H1 (cell line): ENCODE measurements around the gene KLHDC7B. TPM values are rescaled to one million over a fixed set of nuclear protein-coding genes. Genes with fewer than 3 reads are reported as not detected.
A peak's percentile ranks its signal among the peaks of the same experiment; 100 is the strongest.

ENCODE experiments used
- ASH2L ChIP-seq: fragments of 200-600, 300-600 bp; sonication (generic); IDR thresholded peaks from one replicate; pipeline ENCODE4 v1.7.1; 2017; ENCODE audit warnings: low read length
- EGR1 ChIP-seq: IDR thresholded peaks from 2 replicates; pipeline ENCODE4 v1.6.1; 2011; ENCODE audit warnings: low read depth, low read length, borderline replicate concordance
- EZH2 ChIP-seq: fragments of 200-600 bp; sonication (generic); IDR thresholded peaks from 2 replicates; pipeline ENCODE4 v1.7.1; 2012; ENCODE audit warnings: low read depth, mild to moderate bottlenecking, moderate library complexity, low read length, inconsistent platforms; ENCODE audit not compliant: severe bottlenecking
- GTF2F1 ChIP-seq: IDR thresholded peaks from 2 replicates; pipeline ENCODE4 v1.6.1; 2012; ENCODE audit warnings: low read depth, low read length, improper control_type of control experiment, borderline replicate concordance
- KDM4A ChIP-seq: IDR thresholded peaks from one replicate; pipeline ENCODE4 v1.7.1; 2012; ENCODE audit warnings: low read depth, mild to moderate bottlenecking, moderate library complexity, low read length, inconsistent platforms; ENCODE audit not compliant: severe bottlenecking
- KDM5A ChIP-seq: fragments of 200-600 bp; IDR thresholded peaks from 2 replicates; pipeline ENCODE4 v1.7.1; 2012; ENCODE audit warnings: mild to moderate bottlenecking, low read length, inconsistent platforms, mixed read lengths
- RFX5 ChIP-seq: IDR thresholded peaks from 2 replicates; pipeline ENCODE4 v1.6.1; 2011; ENCODE audit warnings: low read depth, low read length, improper control_type of control experiment, borderline replicate concordance
- SP2 ChIP-seq: IDR thresholded peaks from 2 replicates; pipeline ENCODE4 v1.6.1; 2012; ENCODE audit warnings: mild to moderate bottlenecking, low read length, inconsistent platforms
- TEAD4 ChIP-seq: IDR thresholded peaks from 2 replicates; pipeline ENCODE4 v1.6.1; 2012; ENCODE audit warnings: low read depth, low read length, inconsistent platforms, mixed read lengths
- YY1 ChIP-seq: IDR thresholded peaks from 2 replicates; pipeline ENCODE4 v1.6.1; 2011; ENCODE audit warnings: low read depth, mild to moderate bottlenecking, low read length
- polyA plus RNA-seq, 7 experiments: library from polyadenylated mRNA; depleted of rRNA in 3 of 7; stranded (reverse) in 5 of 7; unstranded in 2 of 7; fragments of >200 nt in 5 of 7; fragments of 200-250 nt in 2 of 7; gene quantifications; 1 replicate in 5 of 7; 2 replicates in 1 of 7; 4 replicates in 1 of 7; pipeline versions ENCODE4 v1.2.1 to v1.2.3, GENCODE V29; 2011 to 2013; ENCODE audit warnings: missing spikeins in 2 of 7, mixed read lengths in 2 of 7
- total RNA-seq: library from RNA; stranded (reverse); fragmentation: NEBNext Ultra II Directional; extraction: Animal tissue kit (Norgen Biotek cat#: 25700); gene quantifications from 2 replicates; pipeline ENCODE4 v1.2.1, GENCODE V29; 2021
- TF ChIP-seq, protein P1 (sequence below): fragments of 300-600 bp; sonication (generic); IDR thresholded peaks from 2 replicates; pipeline ENCODE4 v1.7.1; 2012; ENCODE audit warnings: low read length, moderate library complexity, mild to moderate bottlenecking, inconsistent platforms; ENCODE audit not compliant: insufficient replicate concordance

Gene KLHDC7B
- total and polyA plus RNA-seq, 2 of the 8 experiments (the other 6 are each of a cell fraction or from before 2014, with no cell fraction given) = not detected

DNA sequence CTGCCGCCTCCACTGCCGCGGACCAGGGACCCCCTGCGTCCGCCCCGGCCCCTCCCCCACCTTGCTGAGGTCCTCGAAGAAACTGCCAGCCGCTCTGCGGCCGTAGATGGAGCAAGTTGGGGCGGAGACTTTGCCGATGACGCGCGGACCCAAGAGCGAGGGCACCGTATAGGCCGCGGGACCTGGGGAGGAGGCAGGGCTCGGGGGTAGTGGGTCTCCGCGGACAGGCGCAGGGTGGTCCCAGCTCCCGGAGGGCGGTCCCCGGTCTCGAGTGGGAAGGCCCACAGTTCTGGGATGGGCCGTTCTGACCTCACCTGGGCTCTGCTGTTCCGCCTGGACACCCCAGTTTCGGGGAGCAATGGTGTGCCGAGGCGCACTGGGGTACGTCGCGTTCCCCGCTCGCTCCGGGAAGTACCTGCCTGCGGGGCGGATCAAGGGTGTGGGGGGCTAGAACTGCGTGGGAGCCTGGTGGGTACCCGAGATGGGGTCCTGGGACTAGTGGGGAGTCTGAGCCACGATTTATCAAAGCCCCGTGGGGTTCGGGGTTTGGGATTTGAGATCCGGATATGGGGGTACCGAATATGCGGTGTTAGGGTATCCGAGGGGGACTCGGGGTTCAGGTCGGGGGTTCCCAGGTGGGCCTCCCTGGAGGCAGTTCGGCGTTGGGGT lies 14.7 kb upstream of the KLHDC7B start (continued):
- TF ChIP-seq, protein P1, sequence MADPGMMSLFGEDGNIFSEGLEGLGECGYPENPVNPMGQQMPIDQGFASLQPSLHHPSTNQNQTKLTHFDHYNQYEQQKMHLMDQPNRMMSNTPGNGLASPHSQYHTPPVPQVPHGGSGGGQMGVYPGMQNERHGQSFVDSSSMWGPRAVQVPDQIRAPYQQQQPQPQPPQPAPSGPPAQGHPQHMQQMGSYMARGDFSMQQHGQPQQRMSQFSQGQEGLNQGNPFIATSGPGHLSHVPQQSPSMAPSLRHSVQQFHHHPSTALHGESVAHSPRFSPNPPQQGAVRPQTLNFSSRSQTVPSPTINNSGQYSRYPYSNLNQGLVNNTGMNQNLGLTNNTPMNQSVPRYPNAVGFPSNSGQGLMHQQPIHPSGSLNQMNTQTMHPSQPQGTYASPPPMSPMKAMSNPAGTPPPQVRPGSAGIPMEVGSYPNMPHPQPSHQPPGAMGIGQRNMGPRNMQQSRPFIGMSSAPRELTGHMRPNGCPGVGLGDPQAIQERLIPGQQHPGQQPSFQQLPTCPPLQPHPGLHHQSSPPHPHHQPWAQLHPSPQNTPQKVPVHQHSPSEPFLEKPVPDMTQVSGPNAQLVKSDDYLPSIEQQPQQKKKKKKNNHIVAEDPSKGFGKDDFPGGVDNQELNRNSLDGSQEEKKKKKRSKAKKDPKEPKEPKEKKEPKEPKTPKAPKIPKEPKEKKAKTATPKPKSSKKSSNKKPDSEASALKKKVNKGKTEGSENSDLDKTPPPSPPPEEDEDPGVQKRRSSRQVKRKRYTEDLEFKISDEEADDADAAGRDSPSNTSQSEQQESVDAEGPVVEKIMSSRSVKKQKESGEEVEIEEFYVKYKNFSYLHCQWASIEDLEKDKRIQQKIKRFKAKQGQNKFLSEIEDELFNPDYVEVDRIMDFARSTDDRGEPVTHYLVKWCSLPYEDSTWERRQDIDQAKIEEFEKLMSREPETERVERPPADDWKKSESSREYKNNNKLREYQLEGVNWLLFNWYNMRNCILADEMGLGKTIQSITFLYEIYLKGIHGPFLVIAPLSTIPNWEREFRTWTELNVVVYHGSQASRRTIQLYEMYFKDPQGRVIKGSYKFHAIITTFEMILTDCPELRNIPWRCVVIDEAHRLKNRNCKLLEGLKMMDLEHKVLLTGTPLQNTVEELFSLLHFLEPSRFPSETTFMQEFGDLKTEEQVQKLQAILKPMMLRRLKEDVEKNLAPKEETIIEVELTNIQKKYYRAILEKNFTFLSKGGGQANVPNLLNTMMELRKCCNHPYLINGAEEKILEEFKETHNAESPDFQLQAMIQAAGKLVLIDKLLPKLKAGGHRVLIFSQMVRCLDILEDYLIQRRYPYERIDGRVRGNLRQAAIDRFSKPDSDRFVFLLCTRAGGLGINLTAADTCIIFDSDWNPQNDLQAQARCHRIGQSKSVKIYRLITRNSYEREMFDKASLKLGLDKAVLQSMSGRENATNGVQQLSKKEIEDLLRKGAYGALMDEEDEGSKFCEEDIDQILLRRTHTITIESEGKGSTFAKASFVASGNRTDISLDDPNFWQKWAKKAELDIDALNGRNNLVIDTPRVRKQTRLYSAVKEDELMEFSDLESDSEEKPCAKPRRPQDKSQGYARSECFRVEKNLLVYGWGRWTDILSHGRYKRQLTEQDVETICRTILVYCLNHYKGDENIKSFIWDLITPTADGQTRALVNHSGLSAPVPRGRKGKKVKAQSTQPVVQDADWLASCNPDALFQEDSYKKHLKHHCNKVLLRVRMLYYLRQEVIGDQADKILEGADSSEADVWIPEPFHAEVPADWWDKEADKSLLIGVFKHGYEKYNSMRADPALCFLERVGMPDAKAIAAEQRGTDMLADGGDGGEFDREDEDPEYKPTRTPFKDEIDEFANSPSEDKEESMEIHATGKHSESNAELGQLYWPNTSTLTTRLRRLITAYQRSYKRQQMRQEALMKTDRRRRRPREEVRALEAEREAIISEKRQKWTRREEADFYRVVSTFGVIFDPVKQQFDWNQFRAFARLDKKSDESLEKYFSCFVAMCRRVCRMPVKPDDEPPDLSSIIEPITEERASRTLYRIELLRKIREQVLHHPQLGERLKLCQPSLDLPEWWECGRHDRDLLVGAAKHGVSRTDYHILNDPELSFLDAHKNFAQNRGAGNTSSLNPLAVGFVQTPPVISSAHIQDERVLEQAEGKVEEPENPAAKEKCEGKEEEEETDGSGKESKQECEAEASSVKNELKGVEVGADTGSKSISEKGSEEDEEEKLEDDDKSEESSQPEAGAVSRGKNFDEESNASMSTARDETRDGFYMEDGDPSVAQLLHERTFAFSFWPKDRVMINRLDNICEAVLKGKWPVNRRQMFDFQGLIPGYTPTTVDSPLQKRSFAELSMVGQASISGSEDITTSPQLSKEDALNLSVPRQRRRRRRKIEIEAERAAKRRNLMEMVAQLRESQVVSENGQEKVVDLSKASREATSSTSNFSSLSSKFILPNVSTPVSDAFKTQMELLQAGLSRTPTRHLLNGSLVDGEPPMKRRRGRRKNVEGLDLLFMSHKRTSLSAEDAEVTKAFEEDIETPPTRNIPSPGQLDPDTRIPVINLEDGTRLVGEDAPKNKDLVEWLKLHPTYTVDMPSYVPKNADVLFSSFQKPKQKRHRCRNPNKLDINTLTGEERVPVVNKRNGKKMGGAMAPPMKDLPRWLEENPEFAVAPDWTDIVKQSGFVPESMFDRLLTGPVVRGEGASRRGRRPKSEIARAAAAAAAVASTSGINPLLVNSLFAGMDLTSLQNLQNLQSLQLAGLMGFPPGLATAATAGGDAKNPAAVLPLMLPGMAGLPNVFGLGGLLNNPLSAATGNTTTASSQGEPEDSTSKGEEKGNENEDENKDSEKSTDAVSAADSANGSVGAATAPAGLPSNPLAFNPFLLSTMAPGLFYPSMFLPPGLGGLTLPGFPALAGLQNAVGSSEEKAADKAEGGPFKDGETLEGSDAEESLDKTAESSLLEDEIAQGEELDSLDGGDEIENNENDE = no peak
- TF ChIP-seq TEAD4 (no peak), GTF2F1 (no peak), ASH2L (peak; percentile 17), RFX5 (no peak), YY1 (no peak), KDM4A (peak; percentile 41), EZH2 (no peak), SP2 (no peak), EGR1 (no peak), KDM5A (no peak)
